Body of pancreas (tissue), 4 donors: ENCODE results near the gene PTPRJ. TPM values are rescaled to one million over a fixed set of nuclear protein-coding genes. Genes with fewer than 3 reads are reported as not detected.

Experiments used
- ATAC-seq: fragments of 150-250 bp; one replicate; pipeline ENCODE4 v1.9.1; 2016
- DNase-seq, 4 donors: peaks; one replicate each; pipeline ENCODE4 v3.0.0-alpha.2; 2019
- H3K27ac ChIP-seq, 4 donors: fragments of 200-600 bp; sonication (generic); 1 replicate in 3 of 4; 2 replicates in 1 of 4; pipeline versions ENCODE4 v1.5.1 to v1.6.1; 2016 to 2019; ENCODE audit warnings: mild to moderate bottlenecking in 1 of 4, mixed read lengths in 1 of 4, moderate library complexity in 1 of 4
- H3K27me3 ChIP-seq, 2 donors: fragments of 200-600 bp; sonication (generic); one replicate each; pipeline ENCODE4 v1.6.0; 2016; ENCODE audit warnings: mild to moderate bottlenecking in 1 of 2
- H3K36me3 ChIP-seq, 2 donors: fragments of 200-600 bp; sonication (generic); replicated peaks in 1 of 2; 2 replicates each; pipeline ENCODE4 v1.5.1; 2016; ENCODE audit warnings: low read depth in 2 of 2; ENCODE audit not compliant: insufficient read depth in 1 of 2
- H3K4me1 ChIP-seq: fragments of 200-600 bp; sonication (generic); one replicate; pipeline ENCODE4 v1.6.0; 2016
- H3K4me3 ChIP-seq, 2 donors: fragments of 200-600 bp; sonication (generic); 1 replicate in 1 of 2; 2 replicates in 1 of 2; pipeline ENCODE4 v1.5.1; 2016 to 2019
- H3K9me3 ChIP-seq, 3 donors: fragments of 200-600 bp; sonication (generic); 1 replicate in 2 of 3; 2 replicates in 1 of 3; pipeline ENCODE4 v1.5.1; 2016
- CTCF ChIP-seq, 7 experiments: fragments of 450-650 bp in 4 of 7; fragments of 200-600 bp in 3 of 7; sonication (generic) in 3 of 7; IDR thresholded peaks; one replicate each; pipeline ENCODE4 v1.5.1; 2016 to 2019; ENCODE audit warnings: antibody characterized with exemption in 7 of 7
- POLR2A ChIP-seq, 3 donors: fragments of 450-650 bp; IDR thresholded peaks; one replicate each; pipeline ENCODE4 v1.6.1; 2016; ENCODE audit warnings: antibody characterized with exemption in 3 of 3, mild to moderate bottlenecking in 2 of 3
- WGBS, 2 donors: methylation state at CpG; one replicate each; pipeline ENCODE4 v1.1.5; 2017; 5-methylcytosine and 5-hydroxymethylcytosine counted together
- intact Hi-C: fragments of 100-400 bp; cut with DNase I; formaldehyde crosslinking; loops from one replicate; pipeline ENCODE4 v1.15.1; 2023
- total RNA-seq, 2 donors: library from RNA; depleted of rRNA; stranded (reverse); fragments of >200 nt; gene quantifications; one replicate each; pipeline ENCODE4 v1.1.0, GENCODE V29; 2016

PTPRJ gene
- total RNA-seq, 2 donors from 2014 or later = 10.9 to 17.1 TPM

- intact Hi-C loops = no loop called here
- DNase-seq (peak; percentile 45 to 66 (median 61)), ATAC-seq (no peak)
- no peaks in the 10 kb centered on the region for H3K27me3 ChIP-seq
- peaks cover 19% of the 10 kb centered on the region for H3K4me1 ChIP-seq
- H3K27ac ChIP-seq = peak overlapping the region in 3 of 4 donors; percentile 11 to 15 (median 14)
- H3K36me3 ChIP-seq = no peaks in the 10 kb centered on the region
- 17 to 30% methylated on average over 5 to 6 of the region's 6 CpGs for WGBS, 2 donors
- H3K9me3 ChIP-seq = no peaks in the 10 kb centered on the region
- no peak overlapping the region for H3K4me3 ChIP-seq
- TF ChIP-seq POLR2A (IDR thresholded peaks at IDR 0.05) (no peak), CTCF (IDR thresholded peaks at IDR 0.05) (no peak)
Observed at GRCh38 chr11:48087974-48088681, 107.8 kb downstream of the PTPRJ start.

GRCh38 chr11:48088682-48089050 lies 108.3 kb downstream of the PTPRJ start:
- H3K4me1 ChIP-seq = peaks cover 24% of the 10 kb centered on the region

GRCh38 chr11:48090174-48090573 lies 109.8 kb downstream of the PTPRJ start:
- H3K4me1 ChIP-seq = peaks cover 34% of the 10 kb centered on the region
- TF ChIP-seq CTCF (IDR thresholded peaks at IDR 0.05) (no peak), POLR2A (IDR thresholded peaks at IDR 0.05) (no peak)
- H3K9me3 ChIP-seq = no peaks in the 10 kb centered on the region
- DNase-seq = no peak
- ATAC-seq = no peak
- 76 to 95% methylated on average over 8 of the region's 8 CpGs for WGBS, 2 donors
- no peak overlapping the region for H3K27ac ChIP-seq
- intact Hi-C loops = no loop called here
- no peaks in the 10 kb centered on the region for H3K36me3 ChIP-seq
- no peak overlapping the region for H3K4me3 ChIP-seq
- no peaks in the 10 kb centered on the region for H3K27me3 ChIP-seq

More at GRCh38 chr11:48088682-48089050, 108.3 kb downstream of the PTPRJ start:
- DNase-seq (no peak), ATAC-seq (no peak)
- Histone ChIP-seq H3K27me3 (no peaks in the 10 kb centered on the region), H3K4me3 (no peak overlapping the region), H3K27ac (peak overlapping the region in 3 of 4 donors; percentile 11 to 15 (median 14)), H3K36me3 (no peaks in the 10 kb centered on the region), H3K9me3 (no peaks in the 10 kb centered on the region)
- WGBS, 2 donors = 59 to 72% methylated on average over 6 of the region's 6 CpGs
- no peak for TF ChIP-seq CTCF (IDR thresholded peaks at IDR 0.05)
- no peak for TF ChIP-seq POLR2A (IDR thresholded peaks at IDR 0.05)
- intact Hi-C loops = no loop called here

- TF ChIP-seq POLR2A (IDR thresholded peaks at IDR 0.05) = no peak
- TF ChIP-seq CTCF (IDR thresholded peaks at IDR 0.05) = no peak
- DNase-seq (no peak), ATAC-seq (no peak)
- H3K27me3 ChIP-seq = no peaks in the 10 kb centered on the region
- intact Hi-C loops = no loop called here
- no peaks in the 10 kb centered on the region for H3K9me3 ChIP-seq
- H3K4me3 ChIP-seq = no peak overlapping the region
- no peaks in the 10 kb centered on the region for H3K36me3 ChIP-seq
- H3K4me1 ChIP-seq = peaks cover 40% of the 10 kb centered on the region
- 78 to 85% methylated on average over 4 of the region's 4 CpGs for WGBS, 2 donors
- H3K27ac ChIP-seq = no peak overlapping the region
Observed at GRCh38 chr11:48091426-48092102, 111.2 kb downstream of the PTPRJ start.
